Gastroesophageal sphincter (tissue), 4 donors: ENCODE measurements around the gene NOL9. TPM values are rescaled to one million over a fixed set of nuclear protein-coding genes. Genes with fewer than 3 reads are reported as not detected.

Experiments
- ATAC-seq: fragments of 150-250 bp; one replicate; pipeline ENCODE4 v1.9.1; 2016; ENCODE audit warnings: mild to moderate bottlenecking, moderate library complexity
- H3K27ac ChIP-seq, 4 donors: fragments of 200-600 bp; sonication (generic) in 3 of 4; 1 replicate in 3 of 4; 2 replicates in 1 of 4; pipeline ENCODE4 v1.5.1; 2016 to 2019
- H3K27me3 ChIP-seq: fragments of 200-600 bp; sonication (generic); one replicate; pipeline ENCODE4 v1.5.1; 2019
- H3K36me3 ChIP-seq, 2 donors: fragments of 200-600 bp; sonication (generic); one replicate each; pipeline ENCODE4 v1.5.1; 2019; ENCODE audit warnings: control low read depth in 1 of 2
- H3K4me1 ChIP-seq, 3 donors: fragments of 200-600 bp; sonication (generic); 1 replicate in 2 of 3; 2 replicates in 1 of 3; pipeline ENCODE4 v1.5.1; 2016 to 2019; ENCODE audit warnings: control low read depth in 2 of 3
- H3K4me3 ChIP-seq, 2 donors: fragments of 200-600 bp; sonication (generic); one replicate each; pipeline ENCODE4 v1.5.1; 2019; ENCODE audit warnings: mild to moderate bottlenecking in 1 of 2, moderate library complexity in 1 of 2
- H3K9me3 ChIP-seq, 3 donors: fragments of 200-600 bp; sonication (generic); one replicate each; pipeline ENCODE4 v1.5.1; 2017 to 2019; ENCODE audit warnings: control low read depth in 2 of 3
- EP300 ChIP-seq: sonication (generic); formaldehyde crosslinking; IDR thresholded peaks from one replicate; pipeline ENCODE4 v1.6.1; 2017; ENCODE audit warnings: antibody characterized with exemption, mild to moderate bottlenecking
- POLR2A ChIP-seq, 2 donors: fragments of 450-650 bp; IDR thresholded peaks; one replicate each; pipeline ENCODE4 v1.6.1; 2017; ENCODE audit warnings: antibody characterized with exemption in 2 of 2, mild to moderate bottlenecking in 2 of 2, moderate library complexity in 1 of 2
- POLR2AphosphoS5 ChIP-seq: sonication (generic); formaldehyde crosslinking; IDR thresholded peaks from one replicate; pipeline ENCODE4 v1.6.1; 2017; ENCODE audit warnings: antibody characterized with exemption
- WGBS, 2 donors: methylation state at CpG; one replicate each; pipeline ENCODE4 v1.1.5; 2018; ENCODE audit warnings: low coverage in 1 of 2; 5-methylcytosine and 5-hydroxymethylcytosine counted together
- total RNA-seq, 4 donors: library from RNA; depleted of rRNA; stranded (reverse); fragments of >200 nt; gene quantifications; one replicate each; pipeline ENCODE4 v1.1.0, GENCODE V29; 2016
- TF ChIP-seq, protein P1 (sequence below), 4 experiments: fragments of 200-600 bp in 2 of 4; fragments of 450-650 bp in 2 of 4; sonication (generic) in 1 of 4; IDR thresholded peaks; one replicate each; pipeline ENCODE4 v1.5.1; 2017 to 2019; ENCODE audit warnings: antibody characterized with exemption in 4 of 4, mild to moderate bottlenecking in 2 of 4, moderate library complexity in 2 of 4

Gene NOL9
- total RNA-seq, 4 donors from 2014 or later = 21.2 to 32.2 (median 25.7) TPM

DNA sequence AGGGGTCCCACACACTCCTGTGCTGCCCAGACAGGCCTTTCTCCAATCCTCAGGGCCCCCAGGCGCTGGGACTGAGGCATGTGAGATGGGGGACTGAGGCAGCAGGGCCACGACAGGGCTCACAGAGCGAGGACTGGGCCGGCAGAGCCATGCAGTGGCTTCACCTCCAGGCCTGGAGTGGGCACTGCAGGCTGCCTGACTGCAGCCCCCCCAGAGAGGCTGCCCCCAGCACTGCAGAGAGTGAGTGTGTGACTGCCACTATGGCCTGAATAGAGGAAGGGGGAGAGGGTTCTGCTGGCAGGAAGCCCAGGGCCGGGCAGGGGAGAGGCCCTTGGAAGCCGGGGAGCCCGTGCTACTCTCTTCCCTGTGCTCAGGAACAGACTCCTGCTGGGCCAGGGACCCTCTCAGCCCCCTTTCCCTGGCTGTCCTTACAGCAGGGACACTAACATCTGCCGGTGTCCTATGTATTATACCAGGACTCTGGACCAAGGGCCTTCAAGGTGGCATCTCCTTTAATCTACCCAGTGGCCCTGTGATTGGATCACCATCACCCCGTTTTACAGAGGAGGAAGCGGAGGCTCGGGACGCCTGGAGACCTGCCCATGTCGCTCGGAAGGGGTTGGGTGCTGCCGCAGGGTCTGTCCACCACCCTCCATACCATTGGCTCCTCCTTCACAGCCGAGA lies 42.6 kb downstream of the NOL9 start:
- TF ChIP-seq EP300 = no peak
- no peak for TF ChIP-seq POLR2AphosphoS5
- TF ChIP-seq POLR2A (IDR thresholded peaks at IDR 0.05) = no peak
- TF ChIP-seq, protein P1, sequence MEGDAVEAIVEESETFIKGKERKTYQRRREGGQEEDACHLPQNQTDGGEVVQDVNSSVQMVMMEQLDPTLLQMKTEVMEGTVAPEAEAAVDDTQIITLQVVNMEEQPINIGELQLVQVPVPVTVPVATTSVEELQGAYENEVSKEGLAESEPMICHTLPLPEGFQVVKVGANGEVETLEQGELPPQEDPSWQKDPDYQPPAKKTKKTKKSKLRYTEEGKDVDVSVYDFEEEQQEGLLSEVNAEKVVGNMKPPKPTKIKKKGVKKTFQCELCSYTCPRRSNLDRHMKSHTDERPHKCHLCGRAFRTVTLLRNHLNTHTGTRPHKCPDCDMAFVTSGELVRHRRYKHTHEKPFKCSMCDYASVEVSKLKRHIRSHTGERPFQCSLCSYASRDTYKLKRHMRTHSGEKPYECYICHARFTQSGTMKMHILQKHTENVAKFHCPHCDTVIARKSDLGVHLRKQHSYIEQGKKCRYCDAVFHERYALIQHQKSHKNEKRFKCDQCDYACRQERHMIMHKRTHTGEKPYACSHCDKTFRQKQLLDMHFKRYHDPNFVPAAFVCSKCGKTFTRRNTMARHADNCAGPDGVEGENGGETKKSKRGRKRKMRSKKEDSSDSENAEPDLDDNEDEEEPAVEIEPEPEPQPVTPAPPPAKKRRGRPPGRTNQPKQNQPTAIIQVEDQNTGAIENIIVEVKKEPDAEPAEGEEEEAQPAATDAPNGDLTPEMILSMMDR (IDR thresholded peaks at IDR 0.05) = no peak
- no peaks in the 10 kb centered on the region for H3K36me3 ChIP-seq
- no peak overlapping the region for H3K27ac ChIP-seq
- no peak for ATAC-seq
- H3K27me3 ChIP-seq = peaks cover 22% of the 10 kb centered on the region
- WGBS, 2 donors = 70% methylated on average over 8 of the region's 16 CpGs; no CpG with 5 or more reads in 1 of the 2 donors
- no peak overlapping the region for H3K4me3 ChIP-seq
- H3K4me1 ChIP-seq = no peaks in the 10 kb centered on the region
- H3K9me3 ChIP-seq = no peaks in the 10 kb centered on the region

DNA sequence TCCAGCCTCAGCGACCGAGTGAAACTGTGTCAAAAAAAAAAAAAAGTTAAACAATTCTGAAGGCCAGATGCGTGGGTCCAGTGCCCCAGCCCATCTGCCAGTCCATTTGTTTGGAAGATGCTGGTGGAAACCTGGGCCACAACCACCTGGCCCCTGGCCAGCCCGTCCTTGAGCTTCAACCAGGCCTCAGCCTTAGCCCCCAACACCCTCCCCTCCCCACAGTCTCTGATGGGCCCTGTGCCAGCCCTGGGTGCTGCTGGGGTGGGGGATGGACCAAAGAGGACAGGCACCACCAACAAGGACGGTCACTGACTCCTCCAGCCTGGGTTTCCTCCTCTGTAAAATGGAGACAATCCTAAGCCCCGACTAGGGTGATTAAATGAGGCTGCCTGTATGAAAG lies 43.3 kb downstream of the NOL9 start:
- Histone ChIP-seq H3K36me3 (no peaks in the 10 kb centered on the region), H3K27me3 (peaks cover 28% of the 10 kb centered on the region), H3K4me3 (no peak overlapping the region), H3K4me1 (no peaks in the 10 kb centered on the region), H3K9me3 (no peaks in the 10 kb centered on the region), H3K27ac (no peak overlapping the region)
- TF ChIP-seq POLR2A (IDR thresholded peaks at IDR 0.05) (no peak), EP300 (no peak), POLR2AphosphoS5 (no peak)
- TF ChIP-seq, protein P1 (IDR thresholded peaks at IDR 0.05) = no peak
- no peak for ATAC-seq
- WGBS, 2 donors = 80% methylated on average over 4 of the region's 6 CpGs; no CpG with 5 or more reads in 1 of the 2 donors

DNA sequence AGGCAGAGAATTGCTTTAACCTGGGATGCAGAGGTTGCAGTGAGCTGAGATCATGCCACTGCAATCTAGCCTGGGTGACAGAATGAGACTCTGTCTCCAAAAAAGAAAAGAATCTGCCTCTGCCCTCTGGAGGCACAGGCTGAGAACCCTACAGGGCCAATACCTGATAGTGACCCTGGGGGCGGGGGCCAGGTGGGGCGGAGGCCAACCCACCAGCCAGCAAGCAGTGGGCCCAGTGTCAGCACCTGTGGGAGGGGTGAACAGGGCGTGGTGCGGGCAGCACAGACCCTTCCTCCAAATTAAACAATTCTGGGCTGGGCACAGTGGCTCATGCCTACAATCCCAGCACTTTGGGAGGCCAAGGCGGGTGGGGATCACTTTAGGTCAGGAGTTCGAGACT lies 43.8 kb downstream of the NOL9 start:
- Histone ChIP-seq H3K36me3 (no peaks in the 10 kb centered on the region), H3K27ac (no peak overlapping the region), H3K4me1 (no peaks in the 10 kb centered on the region), H3K4me3 (no peak overlapping the region), H3K27me3 (peaks cover 34% of the 10 kb centered on the region), H3K9me3 (no peaks in the 10 kb centered on the region)
- TF ChIP-seq EP300 (no peak), POLR2AphosphoS5 (no peak), POLR2A (IDR thresholded peaks at IDR 0.05) (no peak)
- TF ChIP-seq, protein P1 (IDR thresholded peaks at IDR 0.05) = no peak
- 83% methylated on average over 1 of the region's 6 CpGs; no CpG with 5 or more reads in 1 of the 2 donors for WGBS, 2 donors
- no peak for ATAC-seq

DNA sequence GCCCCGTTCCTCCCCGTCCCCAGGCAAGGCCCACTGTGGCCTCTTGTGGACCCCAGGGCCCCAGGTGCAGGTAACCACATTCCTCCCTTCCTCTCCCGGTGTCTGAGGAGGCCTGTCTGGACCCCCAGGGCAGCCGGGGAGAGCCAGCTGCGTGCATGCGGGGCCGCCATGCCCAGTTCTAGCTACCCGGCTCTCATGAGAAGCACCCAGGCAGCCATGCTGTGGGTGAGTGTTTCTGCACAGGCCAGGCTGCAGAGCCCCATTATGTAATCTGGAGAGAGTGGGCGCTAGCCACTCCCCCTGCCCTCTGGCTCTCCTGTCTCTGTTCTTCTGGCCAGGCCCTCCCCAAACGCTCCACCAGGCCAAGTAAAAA lies 44.4 kb downstream of the NOL9 start:
- peaks cover 35% of the 10 kb centered on the region for H3K27me3 ChIP-seq
- WGBS, 2 donors = no CpG with 5 or more reads among the region's 10 CpGs
- TF ChIP-seq EP300 (no peak), POLR2AphosphoS5 (no peak), POLR2A (IDR thresholded peaks at IDR 0.05) (no peak)
- TF ChIP-seq, protein P1 (IDR thresholded peaks at IDR 0.05) = no peak
- H3K9me3 ChIP-seq = no peaks in the 10 kb centered on the region
- no peak overlapping the region for H3K4me3 ChIP-seq
- H3K27ac ChIP-seq = no peak overlapping the region
- no peaks in the 10 kb centered on the region for H3K36me3 ChIP-seq
- no peaks in the 10 kb centered on the region for H3K4me1 ChIP-seq
- no peak for ATAC-seq

DNA sequence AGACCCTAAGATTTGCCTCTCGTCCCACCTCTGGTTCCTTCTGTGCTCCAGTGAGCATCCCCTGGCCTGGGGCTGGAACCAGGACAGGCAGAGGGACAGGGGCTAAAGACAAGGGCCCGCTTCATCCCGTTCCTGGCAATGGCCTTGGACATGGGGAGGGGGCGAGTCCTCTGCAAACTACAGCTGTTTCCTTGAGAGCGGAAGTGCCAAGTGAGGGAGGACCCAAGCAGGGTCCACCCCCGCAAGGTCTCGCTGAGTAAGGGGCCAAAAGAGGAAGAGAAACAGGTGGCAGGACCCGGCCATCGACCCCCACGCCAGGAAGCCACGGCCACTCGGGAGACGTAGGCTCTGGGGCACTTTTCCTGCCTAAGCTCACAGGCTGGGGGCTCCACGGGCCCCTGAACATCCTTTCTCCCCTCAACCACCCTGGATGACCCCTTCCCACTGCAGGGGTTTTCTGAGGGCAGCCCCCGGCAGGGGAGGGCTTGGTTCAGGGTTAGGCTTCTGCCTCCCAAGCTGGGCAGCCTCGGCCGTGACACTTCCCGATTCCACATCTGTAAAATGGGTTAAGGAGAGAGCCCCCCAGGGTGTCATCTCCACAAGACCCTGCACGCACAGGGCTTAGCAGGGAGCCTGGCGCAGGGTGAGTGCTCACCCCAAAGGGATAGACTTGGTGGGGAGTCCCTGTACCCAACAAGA lies 44.9 kb downstream of the NOL9 start:
- peaks cover 35% of the 10 kb centered on the region for H3K27me3 ChIP-seq
- no peaks in the 10 kb centered on the region for H3K36me3 ChIP-seq
- H3K27ac ChIP-seq = no peak overlapping the region
- H3K9me3 ChIP-seq = no peaks in the 10 kb centered on the region
- no peaks in the 10 kb centered on the region for H3K4me1 ChIP-seq
- TF ChIP-seq, protein P1 (IDR thresholded peaks at IDR 0.05) = no peak
- no peak overlapping the region for H3K4me3 ChIP-seq
- no peak for ATAC-seq
- 59 to 76% methylated on average over 8 of the region's 20 CpGs for WGBS, 2 donors
